Measurements from ENCODE around the gene CHCHD10. TPM values are rescaled to one million over a fixed set of nuclear protein-coding genes. Genes with fewer than 3 reads are reported as not detected.

The CHCHD10 gene
- total and polyA plus RNA-seq, 2 of the 4 experiments (the other 2 are of a cell fraction) = 2.2 to 11.2 TPM

DNA sequence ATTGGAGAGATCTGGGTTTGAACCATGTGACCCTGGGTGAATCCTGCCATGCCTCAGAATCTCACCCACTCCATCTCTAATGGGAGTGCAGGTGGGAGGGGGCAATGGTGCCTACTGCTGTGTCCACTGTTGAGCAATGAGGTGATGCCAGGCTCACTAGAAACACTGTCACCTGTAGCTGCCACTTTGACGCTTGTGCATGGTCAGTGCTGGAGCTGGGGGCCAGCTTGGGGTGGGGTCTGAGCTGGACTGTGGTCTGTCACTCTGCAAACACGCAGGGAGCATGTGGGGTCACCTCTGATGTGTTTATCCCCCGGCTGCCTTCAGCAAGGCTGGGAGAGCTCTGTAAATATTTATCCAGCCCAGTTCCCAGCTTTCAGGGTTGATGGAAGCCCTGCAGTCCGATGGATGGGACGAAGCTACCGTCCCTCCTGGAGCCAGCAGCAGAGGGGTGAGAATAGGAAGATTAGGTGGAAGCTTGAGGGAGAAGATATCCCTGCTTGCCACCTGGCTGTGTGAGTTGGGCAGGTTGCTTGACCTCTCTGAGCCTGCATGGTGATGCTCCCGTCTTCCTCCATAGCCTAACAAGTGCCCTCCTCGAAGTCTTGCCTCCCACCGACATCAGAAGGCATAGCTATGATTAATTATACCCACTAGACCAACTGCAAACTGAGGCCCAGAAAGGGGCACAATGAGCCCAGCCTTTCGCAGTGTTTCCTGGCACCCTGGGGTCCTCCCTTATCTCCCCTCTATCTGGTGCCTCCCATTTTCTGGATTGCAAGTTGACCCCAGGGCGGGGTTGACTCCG, 6.5 kb upstream of the CHCHD10 start (continued):
- TF ChIP-seq NFE2L2 (IDR thresholded peaks at IDR 0.05; ENCODE audit: low read depth, low read length) (no peak), MXI1 (IDR thresholded peaks at IDR 0.05; ENCODE audit: borderline replicate concordance, low read depth, low read length) (no peak)

DNA sequence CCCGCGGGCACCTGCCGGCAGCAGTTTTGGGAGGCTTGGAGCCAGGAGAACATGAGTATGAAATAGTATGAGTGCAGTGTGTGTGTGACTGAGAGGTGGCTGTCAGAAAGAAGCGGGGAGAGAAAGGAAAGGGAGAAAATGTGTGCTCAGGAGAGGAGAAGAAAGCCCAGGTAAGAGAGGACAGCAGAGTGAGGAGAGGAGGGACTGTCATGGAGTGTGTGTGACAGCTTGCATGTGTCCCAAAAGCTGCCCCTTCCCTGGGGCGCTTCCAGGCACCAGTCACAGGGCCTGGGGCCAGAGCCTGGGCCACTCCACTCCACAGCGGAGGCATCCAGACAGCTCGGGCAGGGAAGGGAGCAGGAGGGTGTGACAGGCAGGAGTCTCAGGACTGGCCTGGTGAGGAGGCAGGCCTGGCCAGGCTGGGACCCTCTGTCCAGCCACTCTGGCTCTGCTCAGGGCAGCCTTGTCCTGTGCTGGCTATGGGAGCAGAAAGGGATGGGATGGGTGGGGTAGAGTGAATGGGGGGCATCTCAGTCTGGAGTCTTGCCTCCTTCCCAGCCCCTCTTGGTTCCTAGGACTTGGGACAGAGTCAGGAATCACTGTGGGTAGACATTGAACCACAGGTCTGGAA, 5.8 kb upstream of the CHCHD10 start:
- Histone ChIP-seq H3K4me1 (ENCODE audit: control insufficient read depth, insufficient read depth, low read length) (peaks cover 23% of the 10 kb centered on the region; the same call in 1 of the 2 replicates), H2BK5ac (ENCODE audit: low read depth, low read length, poor library complexity, severe bottlenecking) (no peak overlapping the region), H3K9me1 (ENCODE audit: insufficient read depth, low read length) (peaks cover 12% of the 10 kb centered on the region), H2BK120ac (ENCODE audit: low read depth, low read length) (no peak overlapping the region), H2BK15ac (ENCODE audit: low read depth, low read length) (no peak overlapping the region), H3K79me1 (ENCODE audit: low read depth in 1 of 2, low read length in 2 of 2) (peaks cover 0 to 7% of the 10 kb centered on the region in 2 experiments; a peak in 1 of 4 replicates), H3K27me3 (ENCODE audit: control insufficient read depth, insufficient read depth, low read length) (no peaks in the 10 kb centered on the region), H3K23ac (ENCODE audit: low read depth, low read length) (peak overlapping the region; percentile 82; the same call in 1 of the 2 replicates), H4K8ac (ENCODE audit: low read depth in 2 of 2, low read length in 2 of 2) (peak overlapping the region in 1 of 2 experiments; percentile 28; a peak in 2 of 4 replicates), H4K5ac (ENCODE audit: low read depth, low read length) (no peak overlapping the region), H3K36me3 (ENCODE audit: control insufficient read depth, insufficient read depth, low read length) (no peaks in the 10 kb centered on the region), H2AK9ac (replicated peaks; ENCODE audit: low read depth, low read length, poor library complexity) (peak overlapping the region; percentile 92), H3K27ac (ENCODE audit: insufficient read depth, low read length) (no peak overlapping the region), H3K4ac (ENCODE audit: low read depth, low read length) (peak overlapping the region; percentile 67; the same call in 1 of the 2 replicates), H3K4me2 (ENCODE audit: low read depth, low read length) (peak overlapping the region; percentile 77; the same call in 1 of the 2 replicates), H2AK5ac (ENCODE audit: low read depth, low read length) (peak overlapping the region; percentile 17), H2BK20ac (ENCODE audit: low read depth, low read length) (no peak overlapping the region), H4K20me1 (ENCODE audit: insufficient read depth, low read length) (no peaks in the 10 kb centered on the region), H3K9me3 (ENCODE audit: control insufficient read depth, insufficient read depth, low read length) (no peaks in the 10 kb centered on the region), H3K9ac (ENCODE audit: low read depth, low read length) (no peak overlapping the region), H4K91ac (ENCODE audit: insufficient read depth, low read depth, low read length) (no peak overlapping the region), H3K18ac (ENCODE audit: low read depth, low read length) (no peak overlapping the region), H3K14ac (replicated peaks; ENCODE audit: low read depth, low read length) (no peak overlapping the region), H2AFZ (replicated peaks; ENCODE audit: low read length, poor library complexity) (peak overlapping the region; percentile 92), H3K4me3 (ENCODE audit: insufficient read depth, low read depth, low read length) (no peak overlapping the region; the same call in 1 of the 2 replicates), H3K56ac (ENCODE audit: extremely low read depth, insufficient read depth, low read length) (no peak overlapping the region)
- BruUV-seq (replicated peaks) = no TSS peak
- intact Hi-C loops (cut with micrococcal nuclease) (loop anchor here (5.0 to 10.0 kb wide), 2 partner anchors 74 to 181 kb away; no protein-coding TSS in a partner anchor), dilution Hi-C loops (cut with HindIII; ENCODE audit: low sequenced_read_pairs, unreplicated experiment) (no loop called here), in situ Hi-C loops (cut with MboI; ENCODE audit: low sequenced_read_pairs) (no loop called here)
- CTCF ChIA-PET = interaction anchor here (1.4 kb wide), 1 partner anchor 16 kb away, joined by 4 read pairs; no protein-coding TSS in a partner anchor
- POLR2A ChIA-PET (ENCODE audit: unreplicated experiment) = no interaction called here
- DNase-seq (no peak), ATAC-seq (ENCODE audit: low read depth) (no peak)
- 38% methylated on average over 5 of the region's 7 CpGs; no CpG with 5 or more reads in 1 of the 2 experiments for WGBS, 2 experiments (ENCODE audit: extremely low coverage in 2 of 2, insufficient read length in 1 of 2)
- TF ChIP-seq CEBPB (IDR thresholded peaks at IDR 0.05; ENCODE audit: low read depth, low read length) (no peak), RFX5 (IDR thresholded peaks at IDR 0.05; ENCODE audit: low read depth, low read length) (no peak), NFE2L2 (IDR thresholded peaks at IDR 0.05; ENCODE audit: low read depth, low read length) (no peak), FOS (IDR thresholded peaks at IDR 0.05; ENCODE audit: low read depth, low read length) (no peak)

All from IMR-90 (cell line).